Karpas-422 (cell line): ENCODE measurements around the gene ADAMTSL2. TPM values are rescaled to one million over a fixed set of nuclear protein-coding genes. Genes with fewer than 3 reads are reported as not detected.

ENCODE experiments used
- DNase-seq: peaks from one replicate; pipeline ENCODE4 v3.0.0-alpha.2; 2015
- H2AFZ ChIP-seq: fragments of 200-600 bp; sonication (generic); 2 replicates; pipeline ENCODE4 v1.6.1; 2014; ENCODE audit warnings: antibody characterized with exemption, low read length, mixed read lengths
- H3K27ac ChIP-seq: fragments of 200-600 bp; sonication (generic); 2 replicates; pipeline ENCODE4 v1.5.1; 2014; ENCODE audit warnings: mild to moderate bottlenecking, low read length, moderate library complexity
- H3K27me3 ChIP-seq: fragments of 200-600 bp; sonication (generic); 2 replicates; pipeline ENCODE4 v1.6.1; 2014; ENCODE audit warnings: low read length, mixed read lengths
- H3K36me3 ChIP-seq: fragments of 200-600 bp; sonication (generic); 2 replicates; pipeline ENCODE4 v1.6.1; 2014; ENCODE audit warnings: low read length, mixed read lengths; ENCODE audit not compliant: insufficient read depth
- H3K4me1 ChIP-seq: fragments of 200-600 bp; sonication (generic); 2 replicates; pipeline ENCODE4 v1.6.1; 2014; ENCODE audit warnings: mild to moderate bottlenecking, low read length, mixed read lengths
- H3K4me2 ChIP-seq: fragments of 200-600 bp; sonication (generic); 2 replicates; pipeline ENCODE4 v1.6.1; 2014; ENCODE audit warnings: low read length, low read depth, mild to moderate bottlenecking; ENCODE audit not compliant: poor library complexity, severe bottlenecking
- H3K4me3 ChIP-seq: fragments of 200-600 bp; sonication (generic); 2 replicates; pipeline ENCODE4 v1.5.1; 2014; ENCODE audit warnings: mild to moderate bottlenecking, antibody characterized with exemption, low read length, mixed read lengths
- H3K79me2 ChIP-seq: fragments of 200-600 bp; sonication (generic); 2 replicates; pipeline ENCODE4 v1.6.1; 2014; ENCODE audit warnings: mild to moderate bottlenecking, low read length, mixed read lengths
- H3K9ac ChIP-seq: fragments of 200-600 bp; sonication (generic); 2 replicates; pipeline ENCODE4 v1.6.0; 2014; ENCODE audit warnings: low read length
- H3K9me2 ChIP-seq: fragments of 200-600 bp; sonication (generic), shearing (Covaris generic); replicated peaks from 2 replicates; pipeline ENCODE4 v1.6.0; 2014; ENCODE audit warnings: mild to moderate bottlenecking, low read length, moderate library complexity; ENCODE audit not compliant: insufficient read depth
- H3K9me3 ChIP-seq: fragments of 300-700, 200-600 bp; sonication (generic); 2 replicates; pipeline ENCODE4 v1.6.1; 2014; ENCODE audit warnings: low read length, mixed read lengths
- H4K20me1 ChIP-seq: fragments of 200-600 bp; sonication (generic); 2 replicates; pipeline ENCODE4 v1.6.1; 2014; ENCODE audit warnings: mild to moderate bottlenecking, antibody characterized with exemption, low read length, low read depth; ENCODE audit not compliant: insufficient read depth
- total RNA-seq: library from RNA; depleted of rRNA; stranded (reverse); fragments of >200 nt; shearing (Covaris generic); gene quantifications from 2 replicates; pipeline ENCODE4 v1.2.3, GENCODE V29; 2014; ENCODE audit warnings: low replicate concordance

ADAMTSL2 gene
- total RNA-seq, 1 experiment from 2014 or later: not detected

DNA sequence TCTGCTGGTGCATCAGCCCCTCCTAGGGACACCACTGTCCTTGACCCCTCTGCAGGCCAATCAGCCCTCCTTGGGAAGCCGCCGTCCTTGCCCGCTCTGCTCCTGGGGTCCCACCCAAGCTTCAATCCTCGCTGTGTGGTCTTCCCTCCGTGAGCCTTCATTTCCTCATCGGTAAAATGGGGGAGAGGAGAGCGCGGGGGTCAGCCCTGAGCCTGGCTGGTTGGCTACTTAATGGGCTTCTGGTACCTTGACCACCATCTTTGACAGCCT lies 42.9 kb upstream of the ADAMTSL2 start:
- H3K4me3 ChIP-seq: no peak overlapping the region

GRCh38 chr9:133492061-133493021 lies 42.2 kb upstream of the ADAMTSL2 start:
- Histone ChIP-seq H3K9me2 (no peaks in the 10 kb centered on the region), H3K27ac (no peak overlapping the region), H3K9me3 (no peaks in the 10 kb centered on the region), H4K20me1 (no peaks in the 10 kb centered on the region), H2AFZ (no peak overlapping the region), H3K36me3 (no peaks in the 10 kb centered on the region), H3K79me2 (no peaks in the 10 kb centered on the region), H3K27me3 (no peaks in the 10 kb centered on the region), H3K9ac (no peak overlapping the region), H3K4me3 (no peak overlapping the region), H3K4me1 (no peaks in the 10 kb centered on the region), H3K4me2 (no peak overlapping the region)
- DNase-seq: no peak

More for the DNA sequence above, 42.9 kb upstream of the ADAMTSL2 start:
- DNase-seq: no peak
- H2AFZ ChIP-seq: no peak overlapping the region
- H4K20me1 ChIP-seq: no peaks in the 10 kb centered on the region
- H3K36me3 ChIP-seq: no peaks in the 10 kb centered on the region
- no peaks in the 10 kb centered on the region for H3K9me3 ChIP-seq
- no peaks in the 10 kb centered on the region for H3K4me1 ChIP-seq
- no peak overlapping the region for H3K27ac ChIP-seq
- H3K9me2 ChIP-seq: no peaks in the 10 kb centered on the region
- H3K27me3 ChIP-seq: no peaks in the 10 kb centered on the region
- no peak overlapping the region for H3K9ac ChIP-seq
- H3K4me2 ChIP-seq: no peak overlapping the region
- no peaks in the 10 kb centered on the region for H3K79me2 ChIP-seq

GRCh38 chr9:133493428-133493827 lies 41.1 kb upstream of the ADAMTSL2 start:
- H3K9ac ChIP-seq: no peak overlapping the region
- no peaks in the 10 kb centered on the region for H4K20me1 ChIP-seq
- no peaks in the 10 kb centered on the region for H3K9me3 ChIP-seq

GRCh38 chr9:133493845-133494540 lies 40.5 kb upstream of the ADAMTSL2 start:
- Histone ChIP-seq H3K27ac (no peak overlapping the region), H3K4me1 (no peaks in the 10 kb centered on the region), H3K4me3 (no peak overlapping the region), H2AFZ (no peak overlapping the region), H3K79me2 (no peaks in the 10 kb centered on the region), H3K9me2 (no peaks in the 10 kb centered on the region), H3K9me3 (no peaks in the 10 kb centered on the region), H3K36me3 (no peaks in the 10 kb centered on the region), H3K9ac (no peak overlapping the region), H4K20me1 (no peaks in the 10 kb centered on the region), H3K27me3 (no peaks in the 10 kb centered on the region), H3K4me2 (no peak overlapping the region)
- no peak for DNase-seq

More at GRCh38 chr9:133493428-133493827, 41.1 kb upstream of the ADAMTSL2 start:
- Histone ChIP-seq H3K27ac (no peak overlapping the region), H3K4me1 (no peaks in the 10 kb centered on the region), H3K9me2 (no peaks in the 10 kb centered on the region), H2AFZ (no peak overlapping the region), H3K4me3 (no peak overlapping the region), H3K27me3 (no peaks in the 10 kb centered on the region), H3K4me2 (no peak overlapping the region), H3K79me2 (no peaks in the 10 kb centered on the region), H3K36me3 (no peaks in the 10 kb centered on the region)
- DNase-seq: no peak

GRCh38 chr9:133494636-133495326 lies 39.7 kb upstream of the ADAMTSL2 start:
- no peak overlapping the region for H3K4me3 ChIP-seq
- H3K4me1 ChIP-seq: no peaks in the 10 kb centered on the region
- no peak overlapping the region for H2AFZ ChIP-seq
- H3K9ac ChIP-seq: no peak overlapping the region
- no peak overlapping the region for H3K27ac ChIP-seq
- H4K20me1 ChIP-seq: no peaks in the 10 kb centered on the region
- no peaks in the 10 kb centered on the region for H3K9me2 ChIP-seq
- H3K4me2 ChIP-seq: no peak overlapping the region
- H3K9me3 ChIP-seq: no peaks in the 10 kb centered on the region
- H3K27me3 ChIP-seq: no peaks in the 10 kb centered on the region
- H3K36me3 ChIP-seq: no peaks in the 10 kb centered on the region
- no peak for DNase-seq
- H3K79me2 ChIP-seq: no peaks in the 10 kb centered on the region

GRCh38 chr9:133495327-133496293 lies 38.9 kb upstream of the ADAMTSL2 start:
- Histone ChIP-seq H3K27me3 (no peaks in the 10 kb centered on the region), H3K27ac (no peak overlapping the region), H3K9me3 (no peaks in the 10 kb centered on the region), H3K9me2 (no peaks in the 10 kb centered on the region), H3K9ac (no peak overlapping the region), H3K4me3 (no peak overlapping the region), H2AFZ (no peak overlapping the region), H4K20me1 (no peaks in the 10 kb centered on the region), H3K79me2 (no peaks in the 10 kb centered on the region), H3K36me3 (no peaks in the 10 kb centered on the region), H3K4me2 (no peak overlapping the region), H3K4me1 (no peaks in the 10 kb centered on the region)
- DNase-seq: no peak

DNA sequence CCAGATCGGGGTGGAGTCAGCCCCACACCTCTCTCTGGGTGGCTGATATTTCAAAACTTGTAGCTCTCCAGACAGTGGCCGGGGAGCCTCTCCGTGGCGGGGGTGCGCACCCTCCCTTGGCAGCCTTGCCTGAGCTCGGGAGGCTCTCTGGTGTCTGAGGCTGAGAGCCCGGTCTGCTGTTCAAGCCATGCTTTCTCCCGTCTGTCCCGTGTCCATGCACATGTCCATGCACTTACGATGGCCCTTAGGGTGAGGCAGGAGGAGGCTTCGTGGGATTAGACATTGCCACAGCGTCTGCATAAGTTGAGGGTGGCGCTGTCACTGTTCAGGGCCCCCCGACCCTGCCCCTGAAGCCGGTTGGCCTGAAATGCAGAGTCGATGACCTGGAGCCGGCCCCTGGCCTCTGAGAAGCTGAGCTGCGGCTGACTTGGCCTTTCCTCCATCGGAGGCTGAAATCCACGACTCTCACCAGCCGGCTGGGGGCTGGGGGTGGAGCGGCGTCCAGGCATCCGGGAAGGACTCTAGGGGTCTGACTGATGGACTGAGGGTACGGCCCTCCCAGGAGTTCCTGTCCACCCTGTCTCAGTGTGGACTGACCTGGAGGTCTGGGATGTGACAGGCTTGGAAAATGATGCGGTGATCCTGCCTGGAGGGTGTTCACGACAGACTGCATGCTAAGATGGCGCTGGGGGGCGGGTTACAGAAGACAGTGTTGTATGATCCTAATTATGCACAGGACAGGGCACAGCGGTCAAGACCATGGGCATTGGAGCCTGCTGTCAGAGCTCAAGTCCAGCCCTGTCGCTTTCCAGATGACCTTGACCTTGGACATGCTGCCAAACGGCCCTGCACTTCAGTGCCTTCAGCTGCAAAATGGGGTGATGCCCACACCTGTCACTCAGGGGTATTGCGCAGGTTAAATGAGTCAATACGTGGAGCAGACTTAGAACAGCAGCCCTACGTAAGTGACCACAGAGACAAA lies 37.4 kb upstream of the ADAMTSL2 start:
- Histone ChIP-seq H4K20me1 (no peaks in the 10 kb centered on the region), H3K4me1 (no peaks in the 10 kb centered on the region), H3K9ac (no peak overlapping the region), H3K4me2 (no peak overlapping the region), H3K79me2 (no peaks in the 10 kb centered on the region), H3K9me3 (0 out of 2 replicates have a peak, but pooled peaks cover 4% of the 10 kb centered on the region), H3K9me2 (no peaks in the 10 kb centered on the region), H2AFZ (no peak overlapping the region), H3K27ac (no peak overlapping the region), H3K36me3 (no peaks in the 10 kb centered on the region), H3K4me3 (no peak overlapping the region), H3K27me3 (no peaks in the 10 kb centered on the region)
- DNase-seq: no peak
